HS-27A (cell line): ENCODE data around the gene EME1.

Source experiments
- DNase-seq: peaks from one replicate; pipeline ENCODE4 v3.0.0-alpha.2; 2012; ENCODE audit warnings: low read depth, missing footprints

Gene EME1

GRCh38 chr17:50363217-50364060 lies 9.6 kb upstream of the EME1 start:
- DNase-seq = no peak

DNA sequence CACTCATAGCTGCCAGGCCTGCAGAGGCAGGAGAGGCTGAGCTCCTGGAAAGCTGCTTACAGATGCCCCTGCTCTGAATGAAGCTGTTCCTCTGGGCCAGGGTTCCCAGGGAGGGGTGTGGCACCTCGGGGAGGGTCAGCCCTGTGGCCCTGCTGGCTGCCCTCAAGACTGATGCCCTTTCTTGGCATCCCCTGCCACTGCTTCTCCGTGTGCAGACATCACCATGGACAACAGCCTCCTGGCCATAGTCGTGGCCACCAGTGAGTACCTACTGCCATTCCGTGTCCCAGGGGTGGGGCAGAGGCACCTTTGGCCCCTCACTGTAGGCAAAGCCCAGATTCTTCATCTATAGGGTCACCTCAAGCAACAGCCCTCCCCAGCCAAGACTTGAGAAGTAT lies 9.0 kb upstream of the EME1 start:
- no peak for DNase-seq

GRCh38 chr17:50364715-50365114 lies 8.3 kb upstream of the EME1 start:
- no peak for DNase-seq

- no peak for DNase-seq
Measured at GRCh38 chr17:50365165-50365564, 7.9 kb upstream of the EME1 start.

GRCh38 chr17:50365649-50366393 lies 7.2 kb upstream of the EME1 start:
- no peak for DNase-seq

DNA sequence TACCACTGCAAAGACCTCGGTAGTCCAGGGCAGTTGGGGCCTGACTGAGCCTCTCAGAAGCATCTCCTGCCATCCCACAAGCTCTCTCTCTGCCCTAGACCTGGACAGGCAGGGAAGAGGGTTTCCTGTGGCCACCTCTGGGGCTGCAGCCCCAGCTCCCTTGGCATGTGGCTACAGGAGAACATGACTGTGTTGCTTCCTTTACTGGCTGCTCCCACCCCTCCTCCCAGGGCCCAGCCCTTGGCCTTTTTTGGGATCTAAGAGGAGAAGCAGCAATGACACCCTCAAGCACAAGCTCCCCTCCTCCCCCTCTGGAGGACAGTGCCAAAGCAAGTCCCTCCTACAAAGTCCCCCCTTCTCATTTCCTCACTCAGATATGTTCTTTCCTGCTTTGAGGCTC lies 5.6 kb upstream of the EME1 start:
- no peak for DNase-seq

- no peak for DNase-seq
Measured at GRCh38 chr17:50370052-50370451, 3.0 kb upstream of the EME1 start.

DNA sequence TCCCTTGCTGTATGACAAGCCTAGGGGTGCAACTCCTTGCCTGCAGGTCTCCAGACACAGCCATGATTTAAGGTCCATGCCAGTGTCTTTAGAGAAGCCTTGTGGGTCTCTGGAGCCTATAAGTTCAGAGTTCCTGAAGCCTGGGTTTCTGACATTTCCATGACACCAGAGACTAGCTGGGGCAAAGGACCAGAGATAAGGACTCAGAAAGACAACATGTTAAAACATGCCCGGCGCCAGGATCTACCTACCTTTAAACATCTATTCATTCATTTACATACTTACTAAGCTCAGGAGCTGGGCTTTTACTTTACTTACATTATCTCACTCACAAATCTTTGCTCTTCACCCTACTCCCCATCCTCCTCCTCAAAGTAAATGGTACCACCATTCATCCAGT lies 1.5 kb upstream of the EME1 start:
- DNase-seq = no peak

DNA sequence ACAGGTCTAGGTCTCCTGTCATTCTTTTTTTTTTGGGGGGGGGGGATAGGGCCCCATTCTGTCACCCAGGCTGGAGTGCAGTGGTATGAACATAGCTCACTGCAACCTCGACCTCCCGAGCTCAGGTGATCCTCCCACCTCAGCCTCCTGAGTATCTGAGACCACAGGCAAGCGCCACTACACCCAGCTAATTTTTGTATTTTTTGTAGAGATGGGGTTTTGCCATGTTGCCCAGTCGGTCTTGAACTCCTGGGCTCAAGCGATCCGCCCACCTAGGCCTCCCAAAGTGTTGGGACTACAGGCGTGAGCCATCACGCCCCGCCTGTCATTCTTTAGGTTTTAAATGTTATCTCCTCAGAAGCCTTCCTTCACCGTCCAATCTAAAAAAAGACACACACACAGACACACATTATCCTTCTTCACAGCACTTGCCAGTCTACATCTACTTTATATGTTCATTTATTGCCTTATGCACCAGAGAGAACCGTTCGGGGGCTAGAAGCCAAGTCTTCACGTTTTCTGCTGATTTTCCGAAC lies 739 bp upstream of the EME1 start:
- no peak for DNase-seq

GRCh38 chr17:50373705-50374104 lies 676 bp downstream of the EME1 start:
- no peak for DNase-seq

GRCh38 chr17:50375858-50376538 lies 3.0 kb downstream of the EME1 start:
- DNase-seq = no peak

DNA sequence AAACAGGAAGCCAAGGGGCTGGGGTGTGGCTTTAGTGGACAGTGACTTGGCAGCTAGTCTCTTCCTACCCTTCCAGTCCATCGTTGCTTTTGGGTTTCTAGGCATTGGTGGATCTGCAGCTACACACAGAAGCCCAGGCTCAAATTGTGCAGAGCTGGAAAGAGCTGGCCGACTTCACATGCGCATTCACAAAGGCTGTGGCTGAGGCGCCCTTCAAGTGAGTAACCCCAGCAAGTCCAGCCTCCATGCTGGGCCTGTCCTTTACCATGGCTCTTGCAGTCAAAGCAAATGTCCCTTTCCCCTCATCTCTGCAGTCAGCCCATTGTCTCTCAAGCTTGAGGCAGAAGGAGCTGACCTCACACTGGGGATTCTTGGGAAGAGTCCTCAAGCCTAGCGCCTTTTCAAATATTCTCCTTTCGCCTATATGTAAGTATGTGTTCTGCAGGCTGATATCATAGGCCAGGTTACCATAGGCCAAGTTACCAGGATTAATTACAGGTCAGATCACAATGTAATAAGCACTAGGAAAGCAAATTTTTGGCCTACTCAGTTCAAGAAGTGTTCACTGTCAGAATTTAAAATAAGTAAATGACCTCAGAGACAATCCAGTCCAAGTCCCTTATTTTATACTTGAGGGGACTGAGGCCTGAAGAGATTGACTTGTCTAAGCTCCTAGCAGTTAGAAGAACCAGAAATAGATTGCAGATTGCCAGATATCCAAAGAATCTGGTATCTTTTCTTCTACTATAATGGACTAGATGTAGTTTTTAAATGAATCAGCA lies 6.5 kb downstream of the EME1 start:
- DNase-seq = no peak

DNA sequence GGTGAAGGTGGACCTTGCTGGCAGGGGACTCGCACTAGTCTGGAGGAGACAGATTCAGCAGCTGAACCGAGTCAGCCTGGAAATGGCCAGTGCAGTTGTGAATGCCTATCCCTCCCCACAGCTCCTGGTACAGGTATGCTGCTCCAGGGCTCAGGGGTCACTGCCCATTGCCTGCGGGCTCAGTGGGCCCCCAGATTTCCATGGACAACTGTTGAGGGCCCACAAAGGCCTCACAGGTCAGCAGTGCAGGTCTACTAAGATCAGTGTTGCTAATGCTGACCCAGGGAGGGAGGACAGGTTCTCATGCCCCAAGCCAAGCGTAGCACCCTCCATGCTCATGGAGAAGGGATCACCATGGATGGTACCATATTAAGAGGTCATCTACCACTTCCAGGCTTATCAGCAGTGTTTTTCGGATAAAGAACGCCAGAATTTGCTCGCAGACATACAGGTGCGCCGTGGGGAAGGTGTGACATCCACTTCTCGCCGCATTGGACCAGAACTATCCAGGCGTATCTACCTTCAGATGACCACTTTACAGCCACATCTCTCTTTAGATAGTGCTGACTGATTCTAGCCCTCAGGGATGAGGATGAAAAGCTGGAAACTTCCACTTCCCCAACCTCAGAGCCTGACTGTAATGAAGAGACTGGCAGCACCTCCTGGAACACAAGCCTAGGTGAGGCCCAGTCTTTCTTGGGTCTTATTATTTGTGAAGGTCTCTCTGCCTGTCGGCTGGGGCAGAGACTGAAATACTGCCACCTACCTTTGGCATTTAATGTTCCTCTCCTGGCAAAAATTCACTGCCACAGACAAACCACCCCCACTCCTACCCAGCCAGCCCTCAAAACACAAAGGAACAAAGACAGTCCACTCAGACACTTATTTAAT lies 7.6 kb downstream of the EME1 start:
- no peak for DNase-seq

GRCh38 chr17:50381260-50381815 lies 8.3 kb downstream of the EME1 start:
- no peak for DNase-seq

- DNase-seq = no peak
Measured at GRCh38 chr17:50381920-50382319, 8.9 kb downstream of the EME1 start.

- no peak for DNase-seq
Measured at GRCh38 chr17:50382931-50383330, 9.9 kb downstream of the EME1 start.

GRCh38 chr17:50386510-50386909 lies 13.5 kb downstream of the EME1 start:
- no peak for DNase-seq

DNA sequence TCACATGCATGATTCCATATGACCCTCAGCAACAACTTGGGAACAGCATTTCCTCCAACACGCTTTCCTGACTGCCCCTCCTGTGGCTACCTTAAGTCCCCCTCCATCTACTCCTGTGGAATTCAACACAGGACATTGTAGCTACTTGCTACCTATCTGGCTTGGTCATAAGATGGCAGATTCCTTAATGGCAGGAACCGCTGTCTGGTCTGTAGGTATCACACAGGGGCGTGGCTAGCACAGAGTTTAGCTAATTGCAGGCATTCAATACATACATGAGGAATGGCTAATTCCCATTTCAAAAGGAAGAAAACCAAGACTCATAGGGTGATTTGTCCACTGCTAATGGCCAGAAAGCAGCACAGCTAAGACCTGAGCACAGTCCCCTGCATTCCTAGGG lies 15.7 kb downstream of the EME1 start:
- DNase-seq = no peak

GRCh38 chr17:50389534-50389933 lies 16.5 kb downstream of the EME1 start:
- no peak for DNase-seq

GRCh38 chr17:50392621-50393020 lies 19.6 kb downstream of the EME1 start:
- DNase-seq = no peak

DNA sequence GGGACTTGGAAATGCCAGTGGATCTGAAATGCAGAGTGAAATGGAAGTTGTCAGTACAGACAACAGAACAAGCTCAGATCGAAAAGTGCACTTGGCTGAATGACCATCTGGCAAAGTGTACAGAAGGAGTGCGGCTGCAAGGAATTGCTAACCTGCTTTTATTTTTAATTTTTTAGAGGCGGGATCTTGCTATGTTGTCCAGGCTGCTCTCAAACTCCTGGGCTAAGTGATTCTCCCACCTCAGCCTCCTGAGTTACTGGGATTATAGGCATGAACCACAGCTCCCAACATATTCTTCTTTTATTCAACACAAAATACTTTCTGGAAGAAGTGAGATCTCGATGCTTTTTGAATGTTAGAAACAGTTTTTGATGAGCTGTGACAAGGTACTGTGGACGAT lies 20.7 kb downstream of the EME1 start:
- DNase-seq = no peak
